HEK293T (cell line): ENCODE results near the gene TUSC2.

Experiments used
- CTCF ChIA-PET: fragments of 350-600 bp; formaldehyde crosslinking; extraction: SDS; loops from one replicate; lab custom pipeline; 2021; ENCODE audit warnings: antibody characterized with exemption, inconsistent platforms; lab: Yijun Ruan, JAX
- POLR2A ChIA-PET: fragments of 350-600 bp; formaldehyde crosslinking; extraction: SDS; loops from one replicate; lab custom pipeline; 2020; ENCODE audit warnings: antibody characterized with exemption, inconsistent platforms; lab: Yijun Ruan, JAX
- DNase-seq: peaks from one replicate; pipeline ENCODE4 v3.0.0; 2012; ENCODE audit warnings: mixed read lengths; ENCODE audit errors: extremely low spot score
- ARNT ChIP-seq: fragments of 450-650 bp; IDR thresholded peaks from 2 replicates; pipeline ENCODE4 v1.6.1; 2017; ENCODE audit warnings: mild to moderate bottlenecking
- BHLHE40 ChIP-seq: fragments of 450-650 bp; IDR thresholded peaks from 2 replicates; pipeline ENCODE4 v1.6.1; 2016; ENCODE audit warnings: mild to moderate bottlenecking, moderate library complexity, borderline replicate concordance
- CTBP1 ChIP-seq: fragments of 450-650 bp; IDR thresholded peaks from 2 replicates; pipeline ENCODE4 v1.6.1; 2016; ENCODE audit warnings: borderline replicate concordance
- ELF4 ChIP-seq: fragments of 450-650 bp; IDR thresholded peaks from 2 replicates; pipeline ENCODE4 v1.6.1; 2017; ENCODE audit warnings: antibody characterized with exemption
- FOXA1 ChIP-seq: fragments of 450-650 bp; IDR thresholded peaks from 2 replicates; pipeline ENCODE4 v1.6.1; 2016; ENCODE audit warnings: mild to moderate bottlenecking
- FOXK2 ChIP-seq: fragments of 450-650 bp; IDR thresholded peaks from 2 replicates; pipeline ENCODE4 v1.6.1; 2016; ENCODE audit warnings: mild to moderate bottlenecking
- FOXM1 ChIP-seq: fragments of 450-650 bp; IDR thresholded peaks from 2 replicates; pipeline ENCODE4 v1.6.1; 2017; ENCODE audit warnings: mild to moderate bottlenecking, borderline replicate concordance
- HDGF ChIP-seq: fragments of 450-650 bp; IDR thresholded peaks from 2 replicates; pipeline ENCODE4 v1.6.1; 2017; ENCODE audit warnings: antibody characterized with exemption, borderline replicate concordance
- L3MBTL2 ChIP-seq: fragments of 450-650 bp; conservative IDR thresholded peaks from 2 replicates; pipeline ENCODE4 v1.6.1; 2016; ENCODE audit warnings: mild to moderate bottlenecking
- LEF1 ChIP-seq: fragments of 450-650 bp; IDR thresholded peaks from 2 replicates; pipeline ENCODE4 v1.6.1; 2017; ENCODE audit warnings: mild to moderate bottlenecking, borderline replicate concordance
- NFRKB ChIP-seq: fragments of 450-650 bp; IDR thresholded peaks from 2 replicates; pipeline ENCODE4 v1.6.1; 2016; ENCODE audit warnings: mild to moderate bottlenecking, moderate library complexity
- PKNOX1 ChIP-seq: fragments of 450-650 bp; IDR thresholded peaks from 2 replicates; pipeline ENCODE4 v1.6.1; 2016
- SP1 ChIP-seq: fragments of 450-650 bp; IDR thresholded peaks from 2 replicates; pipeline ENCODE4 v1.6.1; 2017
- SUZ12 ChIP-seq: fragments of 450-650 bp; IDR thresholded peaks from 2 replicates; pipeline ENCODE4 v1.6.1; 2016; ENCODE audit warnings: mild to moderate bottlenecking
- TARDBP ChIP-seq: fragments of 450-650 bp; IDR thresholded peaks from 2 replicates; pipeline ENCODE4 v1.6.1; 2016
- ZNF384 ChIP-seq: fragments of 450-650 bp; IDR thresholded peaks from 2 replicates; pipeline ENCODE4 v1.6.1; 2016

The TUSC2 gene

GRCh38 chr3:50357481-50357880 lies 29.5 kb upstream of the TUSC2 start:
- POLR2A ChIA-PET = interaction anchor here (0.7 to 2.3 kb wide), 4 partner anchors 8 to 62 kb away, joined by 3 to 19 read pairs (median 3); partner anchors contain the start of gene TUSC2
- no peak for TF ChIP-seq FOXK2
- no peak for TF ChIP-seq ELF4
- TF ChIP-seq BHLHE40 = no peak
- no peak for TF ChIP-seq FOXM1
- TF ChIP-seq NFRKB = no peak
- TF ChIP-seq SUZ12 = no peak
- no peak for TF ChIP-seq PKNOX1
- DNase-seq = no peak
- CTCF ChIA-PET = interaction anchor here (1.3 kb wide), 1 partner anchor 185 kb away, joined by 3 read pairs; no protein-coding TSS in a partner anchor

- CTCF ChIA-PET = interaction anchor here (1.3 kb wide), 1 partner anchor 186 kb away, joined by 3 read pairs; no protein-coding TSS in a partner anchor
- DNase-seq = no peak
- TF ChIP-seq L3MBTL2 = no peak
- no peak for TF ChIP-seq TARDBP
- TF ChIP-seq FOXM1 = no peak
- no peak for TF ChIP-seq ZNF384
- no peak for TF ChIP-seq ELF4
- TF ChIP-seq PKNOX1 = no peak
- TF ChIP-seq ARNT = no peak
- no peak for TF ChIP-seq SUZ12
- no peak for TF ChIP-seq HDGF
- no peak for TF ChIP-seq BHLHE40
- no peak for TF ChIP-seq NFRKB
- no peak for TF ChIP-seq CTBP1
- no peak for TF ChIP-seq LEF1
- TF ChIP-seq SP1 = no peak
- TF ChIP-seq FOXA1 = no peak
- TF ChIP-seq FOXK2 = no peak
- POLR2A ChIA-PET = interaction anchor here (1.3 to 2.3 kb wide), 2 partner anchors 20 to 28 kb away, joined by 3 to 19 read pairs; partner anchors contain the start of gene TUSC2
These were observed 28.5 kb upstream of the TUSC2 start for GRCh38 chr3:50356553-50356952.

GRCh38 chr3:50355829-50356552 lies 28.0 kb upstream of the TUSC2 start:
- TF ChIP-seq LEF1 (no peak), SUZ12 (no peak), BHLHE40 (no peak), PKNOX1 (no peak), ELF4 (no peak), SP1 (no peak), FOXA1 (no peak), CTBP1 (no peak), NFRKB (no peak), FOXK2 (no peak), ARNT (no peak), ZNF384 (no peak), TARDBP (no peak)
- DNase-seq = no peak
- ChIA-PET POLR2A (interaction anchor here (2.3 kb wide), 1 partner anchor 19 kb away, joined by 19 read pairs; no protein-coding TSS in a partner anchor), CTCF (interaction anchor here (1.3 kb wide), 1 partner anchor 186 kb away, joined by 3 read pairs; no protein-coding TSS in a partner anchor)

- DNase-seq = no peak
- ChIA-PET CTCF (interaction anchor here (1.0 kb wide), 1 partner anchor 17 kb away, joined by 3 read pairs; no protein-coding TSS in a partner anchor), POLR2A (interaction anchor here (8.2 kb wide), 1 partner anchor 17 kb away, joined by 119 read pairs; no protein-coding TSS in a partner anchor)
- TF ChIP-seq HDGF = no peak
- TF ChIP-seq FOXA1 = no peak
- no peak for TF ChIP-seq FOXK2
- no peak for TF ChIP-seq PKNOX1
- TF ChIP-seq LEF1 = no peak
- TF ChIP-seq ZNF384 = no peak
- no peak for TF ChIP-seq SP1
- no peak for TF ChIP-seq NFRKB
- no peak for TF ChIP-seq FOXM1
- no peak for TF ChIP-seq BHLHE40
- no peak for TF ChIP-seq SUZ12
- TF ChIP-seq ARNT = no peak
- no peak for TF ChIP-seq L3MBTL2
- no peak for TF ChIP-seq TARDBP
- no peak for TF ChIP-seq ELF4
These were observed 26.8 kb upstream of the TUSC2 start for GRCh38 chr3:50354850-50355249.

- ChIA-PET POLR2A (interaction anchor here (1.0 to 8.2 kb wide), 5 partner anchors 11 to 26 kb away, joined by 3 to 119 read pairs (median 5); partner anchors contain the start of gene TUSC2), CTCF (interaction anchor here (0.6 to 1.0 kb wide), 3 partner anchors 9 to 22 kb away, joined by 3 read pairs; no protein-coding TSS in a partner anchor)
- no peak for DNase-seq
- TF ChIP-seq CTBP1 (no peak), FOXM1 (no peak)
These were observed 26.3 kb upstream of the TUSC2 start for GRCh38 chr3:50354186-50354764.
